GM21360 (cell line): ENCODE results near the gene TLE3.

Experiments used
- ATAC-seq: cut with Tn5 transposase; IDR thresholded peaks from one replicate; pipeline ENCODE4 v1.9.1; 2021; ENCODE audit warnings: mild to moderate bottlenecking, moderate library complexity; ENCODE audit not compliant: unreplicated experiment

TLE3 gene

GRCh38 chr15:70050441-70050840 is 47.3 kb downstream of the TLE3 start:
- no peak for ATAC-seq

DNA sequence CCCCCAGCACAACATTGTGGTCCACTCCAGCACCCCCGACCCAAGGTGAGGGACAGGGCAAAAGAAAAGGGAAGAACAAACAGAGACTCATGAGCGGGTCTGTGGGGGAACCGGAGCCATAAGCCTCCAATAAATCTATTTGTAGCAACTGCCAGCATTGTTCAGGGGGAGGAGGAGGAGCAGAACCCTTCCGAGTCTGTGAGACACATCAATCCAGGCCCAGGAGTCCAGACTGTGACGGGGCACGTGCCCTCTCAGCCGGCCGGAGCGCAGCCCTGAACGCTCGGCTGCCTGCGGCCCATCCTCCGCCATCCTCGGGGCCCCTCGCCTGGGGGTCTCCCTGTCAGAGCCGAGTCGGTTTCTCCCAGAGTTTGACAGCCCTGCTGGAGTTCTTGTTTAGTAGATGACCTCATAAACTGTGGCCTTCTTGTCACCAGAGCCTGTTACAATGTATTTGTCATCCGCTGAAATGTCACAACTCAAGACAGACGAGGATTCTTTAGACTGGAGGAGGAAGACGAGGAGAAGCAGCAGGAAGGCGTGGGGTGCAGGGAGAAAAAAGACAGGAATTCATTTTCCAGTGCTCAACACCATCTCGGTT is 47.9 kb downstream of the TLE3 start:
- ATAC-seq = no peak

GRCh38 chr15:70048578-70049514 is 48.9 kb downstream of the TLE3 start:
- no peak for ATAC-seq

- ATAC-seq = no peak
Observed at GRCh38 chr15:70048198-70048565, 49.5 kb downstream of the TLE3 start.

DNA sequence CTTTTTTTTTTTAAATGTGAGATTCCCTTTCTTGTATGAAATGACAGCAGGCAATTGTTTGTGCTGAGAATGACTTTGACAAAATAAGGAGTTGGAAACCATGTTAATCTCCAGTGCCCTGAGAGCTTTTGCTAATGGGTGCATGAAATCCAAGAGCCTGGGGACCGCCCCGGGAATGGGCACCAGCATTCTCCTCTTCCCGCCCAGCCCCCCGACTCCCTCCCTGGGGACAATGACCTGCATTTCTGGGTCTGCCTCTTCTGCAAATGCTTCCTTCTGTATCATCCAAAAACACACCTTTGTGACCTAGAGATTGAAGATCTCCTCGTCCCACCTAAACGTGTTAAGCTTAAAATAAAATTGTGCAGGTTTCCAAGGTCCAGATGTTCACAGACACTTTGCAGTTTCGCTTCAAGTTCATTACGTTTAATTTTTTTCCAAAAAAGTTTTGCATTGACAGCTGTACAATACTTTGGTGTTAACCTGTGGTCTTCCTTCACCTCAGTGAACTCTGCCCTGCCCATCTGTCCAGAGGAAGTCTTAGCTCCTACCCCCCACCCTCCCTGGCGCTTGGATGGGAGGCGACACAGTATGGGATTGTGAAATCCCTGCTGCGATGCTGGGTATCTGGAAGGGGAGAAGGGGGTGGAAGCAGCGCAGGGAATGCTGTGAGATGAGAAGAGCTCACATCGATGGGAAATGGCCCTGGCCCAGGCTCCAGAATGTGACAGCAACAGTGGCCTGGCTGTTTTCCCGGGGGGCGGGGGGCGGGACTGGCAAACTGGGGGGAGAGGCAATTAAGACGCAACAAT is 50.1 kb downstream of the TLE3 start:
- ATAC-seq = no peak

- no peak for ATAC-seq
Observed at GRCh38 chr15:70046679-70047369, 50.9 kb downstream of the TLE3 start.

DNA sequence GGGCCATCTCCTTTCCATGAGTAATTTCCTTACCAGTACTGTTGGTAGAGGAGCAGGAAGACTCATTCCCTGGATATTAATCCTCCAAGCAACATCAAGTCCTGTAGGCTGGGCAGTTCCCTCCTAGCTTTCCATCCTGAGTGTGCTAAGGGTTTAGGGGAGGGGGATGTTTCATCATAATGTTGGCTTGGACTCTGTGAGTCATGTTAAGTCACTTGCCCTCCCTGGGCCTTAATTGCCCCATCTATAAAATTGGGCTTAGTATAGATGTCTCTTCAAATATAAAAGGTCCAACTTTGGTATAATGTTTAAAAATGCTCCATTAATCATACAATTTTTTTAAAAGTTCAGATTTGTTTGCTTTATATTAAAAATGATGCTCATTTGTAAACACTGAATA is 52.7 kb downstream of the TLE3 start:
- ATAC-seq = no peak

GRCh38 chr15:70044168-70044567 is 53.5 kb downstream of the TLE3 start:
- ATAC-seq = no peak

DNA sequence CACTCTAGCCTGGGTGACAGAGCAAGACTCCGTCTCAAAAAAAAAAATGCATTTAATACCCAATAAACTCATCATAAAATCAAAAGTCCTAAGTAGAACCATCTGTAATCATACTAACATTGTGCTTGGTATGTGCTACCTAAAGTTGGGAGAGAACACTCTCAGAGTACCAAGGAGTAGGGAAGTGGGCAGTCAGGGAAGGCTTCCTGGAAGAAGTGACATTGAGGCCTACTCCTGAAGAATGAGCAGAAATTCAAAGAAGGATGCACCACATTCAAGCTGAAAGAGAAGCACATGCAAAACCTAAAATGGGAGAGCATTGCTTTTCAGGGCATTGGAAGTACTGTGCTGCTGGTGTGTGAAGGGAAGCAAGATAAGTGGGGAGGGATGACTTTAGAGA is 54.1 kb downstream of the TLE3 start:
- no peak for ATAC-seq

- ATAC-seq = no peak
Observed at GRCh38 chr15:70042553-70043214, 55.0 kb downstream of the TLE3 start.

DNA sequence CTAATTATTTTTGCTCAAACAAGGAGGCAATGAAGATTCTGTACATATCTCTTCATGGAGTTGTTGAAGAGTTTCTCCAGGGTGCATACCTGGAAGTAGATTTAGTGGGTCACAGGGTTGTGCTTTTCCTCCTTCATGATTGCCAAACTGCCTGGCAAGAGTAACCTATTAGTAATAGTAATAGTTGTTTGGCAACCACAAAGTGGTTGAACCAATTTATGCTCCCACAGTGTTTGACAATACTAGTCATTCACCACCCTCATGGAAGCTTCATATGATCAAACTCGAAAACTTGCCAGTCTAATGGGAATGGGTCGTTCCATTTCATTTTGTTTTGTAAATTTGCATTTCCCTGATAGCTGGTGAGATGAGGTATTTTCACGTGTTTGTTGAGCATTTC is 57.8 kb downstream of the TLE3 start:
- ATAC-seq = no peak

DNA sequence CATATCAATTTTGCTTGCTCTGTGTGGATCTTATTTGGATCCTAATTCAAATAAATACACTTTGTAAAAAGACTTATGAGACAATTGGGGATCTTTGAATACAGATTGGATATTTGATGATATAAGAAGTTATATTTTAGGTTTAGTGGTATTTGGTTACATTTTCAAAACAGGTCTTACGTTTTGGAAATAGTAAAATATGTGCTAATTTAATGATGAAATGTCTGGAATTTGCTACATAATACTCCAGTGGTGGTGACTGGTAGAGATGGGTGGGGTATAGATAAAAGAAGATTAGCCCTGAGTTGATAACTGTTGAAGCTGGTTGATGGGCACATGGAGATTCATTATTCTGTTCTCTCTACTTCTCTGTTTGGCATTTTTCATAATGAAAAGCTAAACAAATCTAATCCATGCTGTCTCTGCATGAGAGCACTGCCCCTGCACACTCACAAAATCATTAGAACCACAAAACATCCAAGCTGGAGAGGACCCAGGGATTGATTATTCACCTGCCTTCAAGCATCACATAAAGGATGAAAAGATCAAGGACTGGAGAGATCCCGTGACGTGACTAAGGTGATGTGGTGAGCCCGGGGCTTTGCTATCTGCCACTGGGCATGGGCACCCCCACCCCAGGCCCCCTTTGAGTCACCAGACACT is 58.9 kb downstream of the TLE3 start:
- no peak for ATAC-seq

DNA sequence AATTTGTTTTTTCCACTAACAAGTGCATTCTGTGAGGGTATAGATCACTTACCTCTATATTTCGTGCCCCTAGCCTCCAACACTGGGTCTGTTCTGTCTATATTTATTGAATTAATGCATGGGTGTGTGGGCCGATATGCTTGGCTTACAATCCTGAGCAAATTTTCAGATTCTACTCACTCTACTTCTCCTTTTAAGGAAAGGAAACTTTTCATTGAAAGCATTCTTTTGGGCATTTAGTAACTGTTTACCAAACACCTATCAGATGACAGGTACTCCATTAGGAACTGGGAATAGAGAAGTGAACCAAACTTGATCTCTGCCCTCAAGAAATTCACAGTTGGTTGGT is 60.5 kb downstream of the TLE3 start:
- ATAC-seq = no peak

DNA sequence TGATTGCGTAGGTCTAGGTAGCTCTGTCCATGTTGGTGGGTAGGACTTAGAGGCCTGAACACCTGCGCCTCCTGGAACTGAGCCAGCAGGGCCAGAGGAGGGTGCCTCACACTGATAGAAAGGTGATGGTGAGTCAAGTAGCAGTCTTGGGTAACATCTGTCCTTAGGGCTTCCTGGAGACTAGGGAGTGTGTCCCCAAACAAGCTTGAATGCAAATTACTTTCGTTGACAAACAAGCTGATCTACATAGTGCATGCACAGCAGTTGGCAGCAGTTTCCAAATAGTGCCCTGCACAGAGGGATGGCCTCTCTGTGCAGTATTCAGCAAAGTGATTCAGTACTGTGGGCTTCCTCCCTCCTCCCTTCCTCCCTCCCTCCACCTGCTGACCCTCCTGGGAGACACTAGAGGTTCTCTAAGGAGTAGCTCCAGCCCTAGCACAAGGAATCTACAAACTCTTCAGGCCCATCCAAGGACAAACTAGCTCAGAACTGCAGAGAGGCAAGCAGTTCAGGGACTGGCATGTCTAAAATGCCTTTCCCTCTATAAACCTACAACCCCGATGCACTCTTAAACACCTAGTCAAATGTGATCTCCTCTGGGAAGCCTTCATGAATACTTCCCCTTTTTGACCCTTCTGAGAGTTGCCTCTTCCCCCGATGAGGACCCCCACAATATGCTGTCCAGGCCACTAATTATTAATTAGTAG is 61.0 kb downstream of the TLE3 start:
- peak; percentile 75 for ATAC-seq

GRCh38 chr15:70035719-70036077 is 62.0 kb downstream of the TLE3 start:
- peak; percentile 53 for ATAC-seq

DNA sequence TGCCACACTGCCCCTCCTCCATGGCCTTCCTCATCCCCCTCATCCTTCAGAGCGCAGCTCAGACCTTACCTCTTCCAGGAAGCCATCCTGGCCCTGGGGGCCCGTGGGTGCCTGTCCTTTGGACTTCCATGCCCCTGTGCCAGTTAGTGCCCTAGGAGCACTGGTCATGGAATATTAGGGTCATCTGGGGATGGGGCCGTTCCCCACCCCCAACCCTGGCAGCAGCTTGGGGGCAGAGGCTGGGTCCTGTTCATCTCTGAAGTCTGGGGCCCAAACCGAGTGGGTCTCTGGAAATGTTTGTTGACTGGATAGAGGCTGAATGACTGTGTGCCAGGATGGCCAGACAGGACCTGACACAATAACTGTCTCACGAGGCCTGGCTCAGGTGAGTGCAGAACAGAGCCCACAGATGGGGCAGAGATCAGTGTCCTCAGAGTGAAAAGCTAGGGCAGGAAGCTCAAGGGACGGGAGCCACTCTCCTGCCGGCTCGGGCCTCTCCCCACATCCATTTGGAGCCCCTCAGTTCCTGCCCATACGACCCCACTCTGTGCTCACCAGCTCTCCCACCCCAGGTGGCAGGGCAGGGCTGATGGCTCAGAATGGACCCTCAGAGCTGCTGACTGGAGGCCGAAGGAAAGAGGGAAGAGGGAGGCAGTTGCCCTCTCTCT is 62.5 kb downstream of the TLE3 start:
- ATAC-seq = no peak

- no peak for ATAC-seq
Observed at GRCh38 chr15:70034596-70034995, 63.1 kb downstream of the TLE3 start.

DNA sequence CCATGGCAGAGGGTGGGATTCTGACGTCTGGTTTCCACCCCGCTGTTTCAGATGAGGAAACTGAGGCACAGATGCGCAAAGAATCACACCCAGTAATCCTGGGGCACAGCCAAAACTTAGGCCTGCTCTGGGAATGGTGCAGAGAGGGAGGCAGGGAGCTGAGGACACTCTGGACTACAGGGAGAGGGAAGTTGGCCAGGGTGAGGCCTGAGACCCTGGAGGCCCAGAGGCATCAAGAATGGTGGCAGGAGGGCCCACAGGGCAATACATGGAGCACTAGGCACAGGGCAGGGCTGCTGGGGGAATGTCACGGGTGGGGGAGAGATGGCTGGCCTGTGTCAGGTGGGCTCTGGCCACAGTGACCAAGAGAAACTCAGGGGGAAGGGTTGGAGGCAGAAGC is 63.6 kb downstream of the TLE3 start:
- no peak for ATAC-seq

GRCh38 chr15:70033529-70034140 is 64.1 kb downstream of the TLE3 start:
- no peak for ATAC-seq
